Tongue (tissue), 2 donors: Measurements from ENCODE around the gene HADHA. TPM values are rescaled to one million over a fixed set of nuclear protein-coding genes. Genes with fewer than 3 reads are reported as not detected.

Experiments
- DNase-seq: peaks from one replicate; pipeline ENCODE4 v3.0.0-alpha.2; 2015
- total RNA-seq: library from RNA; depleted of rRNA; stranded (reverse); fragments of >200 nt; gene quantifications from one replicate; pipeline ENCODE4 v1.2.3, GENCODE V29; 2014

HADHA gene
- total RNA-seq, 1 donor from 2014 or later: 191 TPM

GRCh38 chr2:26245231-26245732, 850 bp upstream of the HADHA start:
- DNase-seq: no peak

- peak; percentile 67 for DNase-seq
These were observed 743 bp downstream of the HADHA start for GRCh38 chr2:26243470-26244308.

GRCh38 chr2:26241928-26242436, 2.5 kb downstream of the HADHA start:
- no peak for DNase-seq

GRCh38 chr2:26238311-26238958, 6.0 kb downstream of the HADHA start:
- no peak for DNase-seq

GRCh38 chr2:26237868-26238267, 6.6 kb downstream of the HADHA start:
- DNase-seq: no peak

GRCh38 chr2:26235089-26235488, 9.3 kb downstream of the HADHA start:
- peak; percentile 6 for DNase-seq

- no peak for DNase-seq
These were observed 13.6 kb downstream of the HADHA start for GRCh38 chr2:26230806-26231205.

- no peak for DNase-seq
These were observed 14.8 kb downstream of the HADHA start for GRCh38 chr2:26229595-26229994.

- no peak for DNase-seq
These were observed 20.3 kb downstream of the HADHA start for GRCh38 chr2:26224095-26224494.

- no peak for DNase-seq
These were observed 21.4 kb downstream of the HADHA start for GRCh38 chr2:26223018-26223417.

GRCh38 chr2:26217720-26218119, 26.7 kb downstream of the HADHA start:
- DNase-seq: no peak

GRCh38 chr2:26216587-26216986, 27.8 kb downstream of the HADHA start:
- peak; percentile 22 for DNase-seq

- no peak for DNase-seq
These were observed 28.6 kb downstream of the HADHA start for GRCh38 chr2:26215833-26216232.

GRCh38 chr2:26214759-26215158, 29.7 kb downstream of the HADHA start:
- DNase-seq: no peak

GRCh38 chr2:26212011-26212410, 32.4 kb downstream of the HADHA start:
- DNase-seq: no peak

- no peak for DNase-seq
These were observed 40.5 kb downstream of the HADHA start for GRCh38 chr2:26203906-26204305.

- no peak for DNase-seq
These were observed 41.4 kb downstream of the HADHA start for GRCh38 chr2:26202981-26203490.

GRCh38 chr2:26197516-26197915, 46.9 kb downstream of the HADHA start:
- no peak for DNase-seq

GRCh38 chr2:26196683-26197418, 47.6 kb downstream of the HADHA start:
- DNase-seq: no peak

GRCh38 chr2:26195040-26195984, 49.1 kb downstream of the HADHA start:
- DNase-seq: no peak

GRCh38 chr2:26193578-26194231, 50.7 kb downstream of the HADHA start:
- no peak for DNase-seq
